Measurements from ENCODE around the gene RSRC2.
"Not testable (repeated sequence)": the region's sequence is repeated elsewhere in the genome, so short reads cannot be mapped to it uniquely, and the experiment has no call there.

The RSRC2 gene

GRCh38 chr12:122526683-122527477 lies at the start of gene RSRC2, which contains the start of gene KNTC1:
TSS of gene RSRC2 (minus strand) at chr12:122526936. CDS start at chr12:122526853, 83 bp downstream.
TSS of gene KNTC1 (plus strand) at chr12:122527249. CDS start at chr12:122530064, 2,815 bp downstream.
- peak; percentile 96 for DNase-seq (ENCODE audit: low read depth)

GRCh38 chr12:122571821-122572220 lies 45.1 kb upstream of the RSRC2 start:
- no peak for DNase-seq (ENCODE audit: low read depth)

DNA sequence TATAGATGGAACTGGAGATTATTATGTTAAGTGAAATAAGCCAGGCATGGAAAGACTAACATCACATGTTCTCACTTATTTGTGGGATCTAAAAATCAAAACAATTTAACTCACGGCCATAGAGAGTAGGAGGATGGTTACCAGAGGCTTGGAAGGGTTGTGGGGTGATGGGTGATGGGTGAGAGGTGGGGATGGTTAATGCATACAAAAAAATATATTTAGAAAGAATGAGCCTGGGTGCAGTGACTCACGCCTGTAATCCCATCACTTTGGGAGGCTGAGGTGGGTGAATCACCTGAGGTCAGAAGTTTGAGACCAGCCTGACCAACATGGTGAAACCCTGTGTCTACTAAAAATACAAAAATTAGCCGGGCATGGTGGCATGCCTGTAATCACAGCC lies 43.3 kb upstream of the RSRC2 start:
- DNase-seq (ENCODE audit: low read depth), result not testable (repeated sequence)

- no peak for DNase-seq (ENCODE audit: low read depth)
Measured at GRCh38 chr12:122569288-122569687, 42.6 kb upstream of the RSRC2 start.

DNA sequence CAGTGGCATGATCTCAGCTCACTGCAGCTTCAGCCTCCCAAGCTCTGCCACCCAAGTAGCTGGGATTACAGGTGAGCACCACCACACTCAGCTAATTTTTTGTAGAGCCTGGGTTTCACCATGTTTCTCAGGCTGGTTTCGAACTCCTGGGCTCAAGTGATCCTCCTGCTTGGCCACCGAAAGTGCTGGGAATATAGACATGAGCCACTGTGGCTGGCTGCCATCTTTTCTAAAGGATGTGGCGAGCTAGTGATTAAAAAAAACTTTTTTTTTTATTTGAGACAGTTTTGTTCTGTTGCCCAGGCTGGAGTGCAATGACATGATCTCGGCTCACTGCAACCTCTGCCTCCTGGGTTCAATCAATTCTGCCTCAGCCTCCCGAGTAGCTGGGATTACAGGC lies 40.1 kb upstream of the RSRC2 start:
- not testable (repeated sequence) for DNase-seq (ENCODE audit: low read depth)

DNA sequence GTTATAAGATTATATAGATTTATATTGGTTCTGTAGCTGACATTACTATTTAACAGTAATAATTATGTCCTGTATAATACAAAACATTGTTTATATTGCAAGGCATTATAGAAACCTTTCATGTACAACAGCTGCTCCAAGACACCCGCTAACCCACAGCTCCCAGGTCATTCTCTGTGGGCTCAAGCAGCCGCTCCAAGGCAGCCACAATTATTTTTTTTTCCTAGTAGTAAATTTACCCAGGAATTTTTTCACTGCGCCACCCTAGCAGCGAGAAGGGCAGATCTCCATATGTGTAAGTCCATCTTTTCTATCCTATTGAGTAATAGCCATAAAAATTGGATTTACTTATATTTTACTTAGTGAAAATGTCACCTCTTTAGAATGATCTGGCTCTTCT lies 36.6 kb upstream of the RSRC2 start:
- no peak for DNase-seq (ENCODE audit: low read depth)

DNA sequence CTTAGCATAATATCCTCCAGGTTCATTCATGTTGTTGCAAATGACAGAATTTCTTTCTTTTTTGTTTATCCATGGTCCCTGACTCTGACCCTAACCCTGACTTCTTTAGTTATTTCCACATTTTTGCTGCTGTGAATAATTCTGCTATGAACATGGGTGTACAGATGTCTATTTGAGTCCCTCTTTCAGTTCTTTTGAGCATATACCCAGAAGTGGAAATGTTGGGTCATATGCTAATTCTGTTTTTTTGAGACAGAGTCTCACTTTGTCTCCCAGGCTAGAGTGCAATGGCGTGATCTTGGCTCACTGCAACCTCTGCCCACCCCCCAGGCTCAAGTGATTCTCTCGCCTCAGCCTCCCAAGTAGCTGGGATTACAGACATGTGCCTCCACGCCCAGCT lies 33.4 kb upstream of the RSRC2 start:
- no peak for DNase-seq (ENCODE audit: low read depth)

GRCh38 chr12:122558745-122559641 lies 32.3 kb upstream of the RSRC2 start:
- no peak for DNase-seq (ENCODE audit: low read depth)

- DNase-seq (ENCODE audit: low read depth), result no peak
Measured at GRCh38 chr12:122547330-122547729, 20.6 kb upstream of the RSRC2 start.

DNA sequence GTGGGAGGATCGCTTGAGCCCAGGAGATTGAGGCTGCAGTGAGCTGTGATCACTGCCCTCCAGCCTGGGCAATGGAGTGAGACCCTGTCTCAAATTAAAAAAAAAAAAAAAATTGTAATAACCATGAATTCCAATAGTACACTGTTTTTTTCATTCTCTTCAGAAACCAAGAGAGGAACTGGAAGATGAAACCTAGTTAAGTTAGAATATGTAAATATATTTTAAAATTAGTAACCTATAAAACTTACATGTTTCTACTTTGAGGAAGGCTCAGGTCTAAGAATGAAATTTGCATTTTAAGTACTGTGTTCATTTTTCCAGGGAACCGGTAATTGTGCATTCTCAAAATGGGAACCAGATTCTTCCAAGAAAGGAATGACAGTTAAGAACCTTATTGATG lies 19.1 kb upstream of the RSRC2 start:
- DNase-seq (ENCODE audit: low read depth), result no peak

DNA sequence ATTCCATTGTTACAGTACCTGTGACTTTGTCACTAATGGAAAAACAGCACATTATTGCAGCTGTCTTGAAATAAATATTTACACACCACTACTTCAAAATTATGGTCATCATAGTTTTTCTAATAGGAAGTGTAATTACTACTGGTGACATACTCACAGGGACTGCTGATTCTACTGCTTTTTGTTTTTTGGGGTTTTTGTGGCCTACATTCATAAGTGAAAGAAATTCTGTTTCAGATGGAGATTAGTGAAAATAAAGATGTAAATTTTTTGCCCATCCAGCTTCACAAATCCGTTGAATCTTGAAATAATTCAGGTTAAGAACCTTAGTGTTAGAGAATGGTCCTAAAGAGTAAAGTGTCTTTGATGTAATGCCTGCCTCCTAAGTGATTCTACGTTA lies 17.8 kb upstream of the RSRC2 start:
- DNase-seq (ENCODE audit: low read depth), result no peak

GRCh38 chr12:122538496-122538895 lies 11.8 kb upstream of the RSRC2 start:
- no peak for DNase-seq (ENCODE audit: low read depth)

DNA sequence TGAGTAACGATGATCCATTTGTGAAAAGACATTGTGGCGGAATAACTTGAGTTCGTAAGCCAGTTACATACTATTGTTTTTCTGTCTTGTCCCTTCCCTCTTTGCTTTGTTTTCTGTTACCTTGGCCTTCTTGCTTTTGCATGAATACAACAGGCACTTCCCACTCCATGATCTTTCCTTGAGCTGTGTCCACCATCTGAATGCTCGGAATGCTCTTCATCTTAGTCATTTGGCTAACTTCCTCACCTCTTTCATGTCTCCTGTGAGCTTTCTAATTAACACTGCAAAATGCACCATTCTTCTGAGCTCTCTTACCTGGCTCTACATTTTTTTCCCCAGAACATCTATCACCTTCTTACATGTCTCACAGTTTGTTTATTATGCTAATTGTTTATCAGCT lies 10.3 kb upstream of the RSRC2 start:
- DNase-seq (ENCODE audit: low read depth), result no peak

- no peak for DNase-seq (ENCODE audit: low read depth)
Measured at GRCh38 chr12:122533856-122534255, 7.1 kb upstream of the RSRC2 start.

- DNase-seq (ENCODE audit: low read depth), result no peak
Measured at GRCh38 chr12:122528992-122529391, 2.3 kb upstream of the RSRC2 start.

- DNase-seq (ENCODE audit: low read depth), result no peak
Measured at GRCh38 chr12:122528582-122528981, 1.8 kb upstream of the RSRC2 start.

DNA sequence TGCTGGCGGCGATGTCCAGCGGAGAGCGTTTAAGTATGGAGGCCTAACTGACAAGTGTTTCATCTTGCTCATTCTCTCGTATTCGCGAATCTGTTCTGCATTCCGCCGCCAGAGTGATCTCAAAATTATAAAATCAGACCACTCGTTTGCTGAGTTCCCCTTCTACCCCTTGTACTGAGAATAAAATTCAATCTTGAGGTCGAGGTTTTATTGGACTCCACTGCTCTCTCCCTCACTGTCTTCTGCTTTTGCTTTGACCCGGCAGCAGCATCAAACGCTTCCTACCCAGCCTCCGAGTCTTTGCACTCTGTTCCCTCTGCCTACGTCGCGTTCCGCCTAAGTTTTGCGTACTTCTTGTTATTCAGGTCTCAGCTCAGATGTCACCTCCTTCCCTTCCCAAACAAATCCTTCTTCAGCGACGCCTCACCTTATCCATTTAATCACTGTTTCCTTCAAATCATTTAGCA lies 775 bp upstream of the RSRC2 start:
- no peak for DNase-seq (ENCODE audit: low read depth)

DNA sequence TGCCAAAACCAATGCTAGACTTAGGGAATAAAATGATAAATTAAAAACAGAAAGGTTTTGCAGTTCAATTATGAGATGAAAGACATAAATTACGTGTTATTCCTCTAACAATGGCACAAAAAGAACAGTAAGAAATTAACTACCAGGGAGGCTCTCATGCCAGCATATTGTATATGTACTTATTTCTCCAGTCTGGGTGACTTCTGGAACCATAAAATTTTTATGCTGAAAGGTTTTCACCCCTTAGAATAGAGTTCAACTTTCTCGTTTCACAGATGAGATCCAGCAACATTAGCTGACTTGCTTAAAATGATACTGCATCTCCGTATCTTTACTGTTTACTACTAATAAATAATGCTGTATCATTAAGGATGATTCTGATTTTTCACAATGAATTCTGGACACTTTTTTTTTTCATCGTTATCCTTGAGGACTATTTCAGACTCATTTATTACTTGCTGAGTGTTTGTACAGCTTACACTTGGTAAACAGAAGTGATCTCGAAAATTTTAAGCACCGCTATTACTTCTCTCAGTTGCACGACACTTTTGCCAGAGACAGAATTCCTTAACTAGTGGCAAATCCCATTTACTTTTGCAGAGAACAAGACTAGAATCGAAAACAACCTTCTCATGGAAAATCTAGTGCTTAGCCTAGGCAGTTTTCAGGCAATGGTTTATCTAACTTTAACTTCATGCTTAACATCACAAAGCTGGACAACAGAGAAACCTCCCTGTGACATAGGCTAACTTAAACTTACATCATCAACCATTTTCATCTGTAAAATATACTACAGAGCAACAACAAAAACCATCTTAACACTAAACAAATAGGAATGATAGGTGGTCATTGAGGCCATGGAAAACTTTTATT lies 2.7 kb downstream of the RSRC2 start:
- DNase-seq (ENCODE audit: low read depth), result no peak

- DNase-seq (ENCODE audit: low read depth), result no peak
Measured at GRCh38 chr12:122523280-122523679, 3.5 kb downstream of the RSRC2 start.

DNA sequence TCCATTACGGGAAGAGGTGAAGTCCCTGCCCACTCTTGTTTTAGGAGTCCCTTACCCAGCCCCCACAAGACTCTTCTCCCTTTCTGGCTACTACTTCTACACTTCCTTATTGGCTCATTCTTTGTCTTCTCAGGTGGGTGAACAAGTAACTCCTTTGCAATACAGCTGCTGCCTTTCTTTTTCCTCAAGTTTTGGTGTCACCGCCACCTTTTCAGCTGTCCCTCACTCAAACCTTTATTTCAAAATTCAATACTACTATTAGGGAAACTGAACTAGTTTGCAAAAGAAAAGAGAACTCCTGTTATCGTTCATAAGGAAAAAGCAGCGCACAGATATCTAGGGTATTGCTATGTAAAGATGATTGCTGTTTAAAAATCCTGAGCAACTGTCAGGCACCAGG lies 6.1 kb downstream of the RSRC2 start:
- DNase-seq (ENCODE audit: low read depth), result no peak

GRCh38 chr12:122519418-122519817 lies 7.3 kb downstream of the RSRC2 start:
- no peak for DNase-seq (ENCODE audit: low read depth)

- DNase-seq (ENCODE audit: low read depth), result no peak
Measured at GRCh38 chr12:122518908-122519307, 7.8 kb downstream of the RSRC2 start.
